Amygdala (tissue), 56 donors: ENCODE measurements around the gene CREBBP.

Source experiments
- DNase-seq, 56 donors: peaks; one replicate each; lab custom pipeline; 2025; lab: John Stamatoyannopoulos, UW

CREBBP gene

GRCh38 chr16:3881499-3881990 is 1.0 kb upstream of the CREBBP start:
- DNase-seq: no peak

GRCh38 chr16:3879887-3880564 is 487 bp downstream of the CREBBP start:
- peak in 40 of 56 donors; percentile 2 to 79 (median 43) for DNase-seq

GRCh38 chr16:3879258-3879886 is 1.1 kb downstream of the CREBBP start:
- DNase-seq: peak in 2 of 56 donors; percentile 32 to 58

GRCh38 chr16:3878610-3879009 is 1.9 kb downstream of the CREBBP start:
- peak in 1 of 56 donors; percentile 15 for DNase-seq

GRCh38 chr16:3876695-3877094 is 3.8 kb downstream of the CREBBP start:
- no peak for DNase-seq

GRCh38 chr16:3876160-3876559 is 4.4 kb downstream of the CREBBP start:
- DNase-seq: no peak

GRCh38 chr16:3874794-3875692 is 5.5 kb downstream of the CREBBP start:
- no peak for DNase-seq

- DNase-seq: no peak
Observed at GRCh38 chr16:3874242-3874641, 6.3 kb downstream of the CREBBP start.

GRCh38 chr16:3873482-3874173 is 6.9 kb downstream of the CREBBP start:
- DNase-seq: no peak

- no peak for DNase-seq
Observed at GRCh38 chr16:3872216-3872895, 8.2 kb downstream of the CREBBP start.

- no peak for DNase-seq
Observed at GRCh38 chr16:3868967-3869366, 11.5 kb downstream of the CREBBP start.

- no peak for DNase-seq
Observed at GRCh38 chr16:3868556-3868955, 12.0 kb downstream of the CREBBP start.

GRCh38 chr16:3866703-3867431 is 13.6 kb downstream of the CREBBP start:
- DNase-seq: no peak

- no peak for DNase-seq
Observed at GRCh38 chr16:3865241-3865640, 15.3 kb downstream of the CREBBP start.

- DNase-seq: no peak
Observed at GRCh38 chr16:3864562-3864961, 16.0 kb downstream of the CREBBP start.

- DNase-seq: no peak
Observed at GRCh38 chr16:3863587-3863986, 16.9 kb downstream of the CREBBP start.

- DNase-seq: no peak
Observed at GRCh38 chr16:3861808-3862451, 18.6 kb downstream of the CREBBP start.

GRCh38 chr16:3859889-3860288 is 20.6 kb downstream of the CREBBP start:
- DNase-seq: no peak

- DNase-seq: no peak
Observed at GRCh38 chr16:3858801-3859200, 21.7 kb downstream of the CREBBP start.
